Heart left ventricle (tissue), 13 donors: ENCODE data around the gene TOP3B.

ENCODE experiments used
- CTCF ChIP-seq, 12 donors: fragments of 200-600 bp; sonication (generic) in 4 of 12; IDR thresholded peaks; one replicate each; pipeline versions ENCODE4 v1.5.0 to v1.8.0; 2018 to 2022; ENCODE audit warnings: antibody characterized with exemption in 12 of 12, mild to moderate bottlenecking in 5 of 12
- POLR2A ChIP-seq, 2 donors: fragments of 450-650 bp; IDR thresholded peaks; one replicate each; pipeline ENCODE4 v1.6.1; 2017; ENCODE audit warnings: antibody characterized with exemption in 2 of 2, mild to moderate bottlenecking in 2 of 2, moderate library complexity in 2 of 2
- donor health status: ischemic (EF 13 %, LVEDD 7.1; RV severe dilation, severe dysfunction).
- donor health status: DM: no; HTN: yes; CAD: no.
- donor health status: DM: no; HTN: no; CAD: no.
- donor health status: ischemic (EF 25% LVEDD 6.9; RV normal size, moderate dysfunction).
- donor health status: ischemic (EF 25% LVEDD 5.7; RV mildly dilated, moderate dysfunction).
- donor health status: ischemic (EF 35%, LVEDD 5.7; RV mildly dilated, moderate dysfunction).
- donor health status: nonischemic (EF 11% LVEDD 7.7; RV severe dilation, severe dysfunction).
- donor health status: DM: yes; HTN: yes; CAD: no.
- donor health status: PGD.
- donor health status: ischemic (EF 29% LVEDD 5.4; RV normal size, mild dysfunction).
- donor health status: nonischemic (EF 23%, LVEDD 6.1; RV moderate dilation, normal function).

DNA sequence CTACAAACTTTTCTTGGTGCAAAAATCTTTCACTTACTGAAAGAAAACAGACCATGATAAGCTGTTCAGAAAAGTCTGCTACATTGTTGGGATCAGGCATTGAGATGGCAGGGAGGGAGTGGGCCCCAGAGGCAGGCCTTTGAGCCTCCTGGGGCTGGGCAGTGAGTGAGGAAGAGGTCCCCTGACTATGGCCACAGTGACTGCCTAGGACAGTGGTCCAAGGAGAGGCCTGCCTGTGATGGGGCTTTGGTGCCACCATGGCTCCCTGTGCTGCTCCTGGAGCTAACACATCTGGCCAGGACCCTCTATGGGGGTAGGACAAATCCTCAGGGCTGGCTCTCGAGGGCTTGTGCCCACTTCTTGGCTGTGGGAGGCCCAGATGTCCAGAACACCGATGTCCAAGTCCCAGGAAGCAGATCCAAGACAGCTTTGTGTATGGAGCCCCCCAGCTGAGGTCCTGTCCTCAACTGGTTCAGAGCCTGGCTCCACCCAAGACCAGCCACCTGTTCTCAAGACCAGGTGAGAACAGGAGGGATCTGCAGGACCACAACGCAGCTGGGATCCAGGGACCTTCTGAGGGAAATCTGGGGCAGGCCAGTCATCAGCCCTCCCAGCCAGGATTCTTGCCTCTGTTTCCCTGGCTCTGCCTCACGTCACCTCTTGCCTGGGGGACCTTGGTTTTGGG is 66.8 kb downstream of the TOP3B start:
- TF ChIP-seq CTCF (IDR thresholded peaks at IDR 0.05) (no peak), POLR2A (IDR thresholded peaks at IDR 0.05) (no peak)
